SU-DHL-6 (cell line): Measurements from ENCODE around the gene PTCD2.

Experiments
- CTCF ChIP-seq: fragments of 200-600 bp; sonication (generic); IDR thresholded peaks from one replicate; pipeline ENCODE4 v1.5.1; 2017; ENCODE audit warnings: antibody characterized with exemption, mild to moderate bottlenecking, low read length, moderate library complexity; ENCODE audit not compliant: insufficient read depth, poor library complexity, severe bottlenecking
- EZH2phosphoT487 ChIP-seq: fragments of 200-600 bp; sonication (generic), shearing (Covaris generic); conservative IDR thresholded peaks from 2 replicates; pipeline ENCODE4 v1.6.1; 2018; ENCODE audit warnings: mild to moderate bottlenecking, antibody characterized with exemption, low read length, moderate library complexity, mixed read lengths

- TF ChIP-seq CTCF (no peak), EZH2phosphoT487 (no peak)
Measured at GRCh38 chr5:72356361-72356760, 36.2 kb downstream of the PTCD2 start.
